ENCODE data around the gene RGMA.

The RGMA gene

GRCh38 chr15:93088981-93089726 is at the start of gene RGMA:
Gene RGMA (minus strand): TSS chr15:93089211. CDS start chr15:93088932, 279 bp downstream.
- no peak for DNase-seq

- DNase-seq = no peak
Measured at GRCh38 chr15:93136606-93137005, 47.6 kb upstream of the RGMA start.

- no peak for DNase-seq
Measured at GRCh38 chr15:93135997-93136397, 47.0 kb upstream of the RGMA start.

GRCh38 chr15:93135459-93135858 is 46.4 kb upstream of the RGMA start:
- no peak for DNase-seq

GRCh38 chr15:93131485-93132095 is 42.6 kb upstream of the RGMA start:
- DNase-seq = no peak

GRCh38 chr15:93129702-93130488 is 40.9 kb upstream of the RGMA start:
- DNase-seq = no peak

- no peak for DNase-seq
Measured at GRCh38 chr15:93127286-93127685, 38.3 kb upstream of the RGMA start.

GRCh38 chr15:93126599-93126998 is 37.6 kb upstream of the RGMA start:
- no peak for DNase-seq

- DNase-seq = no peak
Measured at GRCh38 chr15:93126148-93126547, 37.1 kb upstream of the RGMA start.

- no peak for DNase-seq
Measured at GRCh38 chr15:93124126-93124525, 35.1 kb upstream of the RGMA start.

GRCh38 chr15:93121973-93122910 is 33.2 kb upstream of the RGMA start:
- DNase-seq = no peak

- no peak for DNase-seq
Measured at GRCh38 chr15:93121107-93121506, 32.1 kb upstream of the RGMA start.

GRCh38 chr15:93118904-93119303 is 29.9 kb upstream of the RGMA start:
- no peak for DNase-seq

GRCh38 chr15:93111451-93111850 is 22.4 kb upstream of the RGMA start:
- no peak for DNase-seq

GRCh38 chr15:93110502-93111040 is 21.6 kb upstream of the RGMA start:
- no peak for DNase-seq

GRCh38 chr15:93109336-93110102 is 20.5 kb upstream of the RGMA start:
- no peak for DNase-seq

- DNase-seq = no peak
Measured at GRCh38 chr15:93107646-93108045, 18.6 kb upstream of the RGMA start.

GRCh38 chr15:93105485-93105884 is 16.5 kb upstream of the RGMA start:
- no peak for DNase-seq

- no peak for DNase-seq
Measured at GRCh38 chr15:93103823-93104222, 14.8 kb upstream of the RGMA start.

GRCh38 chr15:93102211-93102610 is 13.2 kb upstream of the RGMA start:
- no peak for DNase-seq

- DNase-seq = no peak
Measured at GRCh38 chr15:93093765-93094164, 4.8 kb upstream of the RGMA start.

GRCh38 chr15:93091465-93091864 is 2.5 kb upstream of the RGMA start:
- no peak for DNase-seq

Measured in DMS153 (cell line).